GM12878 (cell line): ENCODE measurements around the gene P4HA3. TPM values are rescaled to one million over a fixed set of nuclear protein-coding genes. Genes with fewer than 3 reads are reported as not detected.

Experiments used
- ATAC-seq: fragments of 200-7000 bp; cut with Tn5 transposase; 3 replicates; pipeline ENCODE4 v1.9.1; 2020; ENCODE audit warnings: mild to moderate bottlenecking, moderate library complexity
- BruUV-seq: library from RNA; stranded (reverse); fragments of 400-500 nt; replicated peaks from 2 replicates; lab custom pipeline; 2021; lab: Mats Ljungman, UMichigan
- CTCF ChIA-PET: fragments of 300-600 bp; sonication (Branson Sonifier 250); formaldehyde crosslinking; extraction: SDS; loops from one replicate; lab custom pipeline; 2021; ENCODE audit warnings: inconsistent platforms; lab: Yijun Ruan, JAX
- POLR2A ChIA-PET: fragments of 350-600 bp; formaldehyde crosslinking; extraction: SDS; loops from one replicate; lab custom pipeline; 2021; ENCODE audit warnings: inconsistent platforms; lab: Charles Lee
- RAD21 ChIA-PET: fragments of 300-600 bp; sonication (Branson Sonifier 250); formaldehyde crosslinking; loops from one replicate; lab custom pipeline; 2023; ENCODE audit warnings: antibody characterized with exemption; ENCODE audit not compliant: unreplicated experiment; lab: Charles Lee
- SMC1A ChIA-PET: fragments of 300-600 bp; sonication (Branson Sonifier 250); formaldehyde crosslinking; loops from one replicate; lab custom pipeline; 2023; ENCODE audit not compliant: unreplicated experiment, uncharacterized antibody; lab: Charles Lee
- DNase-seq: peaks from one replicate; pipeline ENCODE4 v3.0.0-alpha.2; 2011; ENCODE audit warnings: low read depth, low spot score
- FAIRE-seq: peaks from 3 replicates; lab custom pipeline; 2011; peaks lifted over from hg19 to GRCh38; lab: Jason Lieb, UNC
- H2AFZ ChIP-seq: 2 replicates; pipeline ENCODE4 v1.6.0; 2011; ENCODE audit warnings: low read depth, low read length, control low read depth; ENCODE audit not compliant: control insufficient read depth
- H3K27ac ChIP-seq: 2 replicates; pipeline ENCODE4 v1.5.1; 2011; ENCODE audit warnings: control low read depth; ENCODE audit not compliant: control insufficient read depth, insufficient read depth
- H3K27me3 ChIP-seq, 2 experiments: replicated peaks in 1 of 2; 2 replicates each; pipeline versions ENCODE4 v1.6.0 to v1.6.1; 2011; ENCODE audit warnings: low read length in 1 of 2; ENCODE audit not compliant: control insufficient read depth in 2 of 2, insufficient read depth in 2 of 2
- H3K36me3 ChIP-seq, 2 experiments: 2 replicates each; pipeline ENCODE4 v1.5.1; 2011; ENCODE audit warnings: low read length in 1 of 2; ENCODE audit not compliant: control insufficient read depth in 2 of 2, insufficient read depth in 2 of 2
- H3K4me1 ChIP-seq: 2 replicates; pipeline ENCODE4 v1.6.1; 2011; ENCODE audit warnings: mild to moderate bottlenecking, low read length, moderate library complexity, mixed read lengths; ENCODE audit not compliant: control insufficient read depth, insufficient read depth
- H3K4me2 ChIP-seq: 2 replicates; pipeline ENCODE4 v1.6.0; 2011; ENCODE audit warnings: control low read depth; ENCODE audit not compliant: control insufficient read depth, insufficient read depth
- H3K4me3 ChIP-seq: fragments of 200-600 bp; sonication (generic); 2 replicates; pipeline ENCODE4 v1.5.1; 2016
- H3K79me2 ChIP-seq: 2 replicates; pipeline ENCODE4 v1.6.0; 2011; ENCODE audit warnings: low read length; ENCODE audit not compliant: control insufficient read depth, insufficient read depth
- H3K9ac ChIP-seq: 2 replicates; pipeline ENCODE4 v1.8.0; 2011; ENCODE audit warnings: low read length, control low read depth, mixed read lengths; ENCODE audit not compliant: control insufficient read depth, insufficient read depth
- H3K9me3 ChIP-seq: replicated peaks from 3 replicates; pipeline ENCODE4 v1.5.1; 2011; ENCODE audit warnings: mild to moderate bottlenecking, low read length; ENCODE audit not compliant: control insufficient read depth, insufficient read depth
- H4K20me1 ChIP-seq: 2 replicates; pipeline ENCODE4 v1.6.0; 2011; ENCODE audit not compliant: control insufficient read depth, insufficient read depth
- ATF7 ChIP-seq: fragments of 450-650 bp; IDR thresholded peaks from 2 replicates; pipeline ENCODE4 v1.6.1; 2016; ENCODE audit warnings: low read depth, mild to moderate bottlenecking
- BHLHE40 ChIP-seq, 2 experiments: fragments of 450-650 bp in 1 of 2; IDR thresholded peaks; 2 replicates each; pipeline ENCODE4 v1.6.1; 2011 to 2017; ENCODE audit warnings: low read depth in 2 of 2, borderline replicate concordance in 1 of 2, improper control_type of control experiment in 1 of 2, low read length in 1 of 2, mild to moderate bottlenecking in 1 of 2
- CREB1 ChIP-seq: IDR thresholded peaks from 2 replicates; pipeline ENCODE4 v1.6.1; 2012; ENCODE audit warnings: low read depth, mild to moderate bottlenecking, inconsistent platforms
- CREM ChIP-seq: IDR thresholded peaks from 2 replicates; pipeline ENCODE4 v1.6.1; 2014; ENCODE audit warnings: antibody characterized with exemption, low read depth
- JUNB ChIP-seq: IDR thresholded peaks from 2 replicates; pipeline ENCODE4 v1.6.1; 2016; ENCODE audit warnings: antibody characterized with exemption, mild to moderate bottlenecking
- NFXL1 ChIP-seq: fragments of 450-650 bp; IDR thresholded peaks from 2 replicates; pipeline ENCODE4 v1.6.1; 2017; ENCODE audit warnings: antibody characterized with exemption, mild to moderate bottlenecking, borderline replicate concordance
- PML ChIP-seq: IDR thresholded peaks from 2 replicates; pipeline ENCODE4 v1.6.1; 2012; ENCODE audit warnings: low read length, inconsistent platforms
- POLR2AphosphoS2 ChIP-seq: IDR thresholded peaks from 2 replicates; pipeline ENCODE4 v1.6.1; 2011; ENCODE audit warnings: low read depth, mild to moderate bottlenecking, low read length, improper control_type of control experiment, moderate library complexity
- POU2F2 ChIP-seq: IDR thresholded peaks from 3 replicates; pipeline ENCODE4 v1.6.1; 2011; ENCODE audit warnings: low read depth, mild to moderate bottlenecking, low read length, borderline replicate concordance
- RELB ChIP-seq: fragments of 450-650 bp; IDR thresholded peaks from 2 replicates; pipeline ENCODE4 v1.6.1; 2017; ENCODE audit warnings: low read depth, mild to moderate bottlenecking, moderate library complexity
- SIN3A ChIP-seq: IDR thresholded peaks from 2 replicates; pipeline ENCODE4 v1.6.1; 2012; ENCODE audit warnings: low read depth, low read length, improper control_type of control experiment
- SREBF2 ChIP-seq: IDR thresholded peaks from 2 replicates; pipeline ENCODE4 v1.6.1; 2012; ENCODE audit warnings: mild to moderate bottlenecking, low read length
- TARDBP ChIP-seq: IDR thresholded peaks from 2 replicates; pipeline ENCODE4 v1.6.1; 2016; ENCODE audit warnings: borderline replicate concordance
- TCF12 ChIP-seq: IDR thresholded peaks from 2 replicates; pipeline ENCODE4 v1.6.1; 2011; ENCODE audit warnings: low read depth, mild to moderate bottlenecking, low read length
- USF1 ChIP-seq: IDR thresholded peaks from 2 replicates; pipeline ENCODE4 v1.6.1; 2011; ENCODE audit warnings: borderline replicate concordance, low read depth, mild to moderate bottlenecking, moderate library complexity, mixed read lengths, low read length; ENCODE audit not compliant: insufficient read depth; ENCODE audit errors: extremely low read length
- USF2 ChIP-seq: IDR thresholded peaks from 2 replicates; pipeline ENCODE4 v1.6.1; 2011; ENCODE audit warnings: low read depth, low read length, improper control_type of control experiment, borderline replicate concordance
- ZNF687 ChIP-seq: fragments of 450-650 bp; IDR thresholded peaks from 2 replicates; pipeline ENCODE4 v1.6.1; 2017; ENCODE audit warnings: mild to moderate bottlenecking, moderate library complexity
- WGBS: methylation state at CpG from one replicate; pipeline ENCODE4 v1.1.6; 2016; ENCODE audit warnings: low lambda C conversion rate; ENCODE audit not compliant: insufficient replicate concordance, insufficient coverage; ENCODE audit errors: missing lambda C conversion rate; 5-methylcytosine and 5-hydroxymethylcytosine counted together
- in situ Hi-C: fragments of 300-500 bp; cut with MboI; formaldehyde crosslinking; loops from 9 replicates; pipeline ENCODE4 v1.14.3; 2018; ENCODE audit warnings: mixed read lengths
- intact Hi-C: fragments of 100-400 bp; cut with micrococcal nuclease; formaldehyde crosslinking; loops from one replicate; pipeline ENCODE4 v1.14.2; 2022; ENCODE audit not compliant: unreplicated experiment
- polyA plus RNA-seq, 11 experiments: library from polyadenylated mRNA; depleted of rRNA in 4 of 11; unstranded in 6 of 11; stranded (reverse) in 5 of 11; fragments of >200 nt; fragmentation: Nextera tagmentation in 4 of 11; fragmentation: Illumina TruSeq in 1 of 11; extraction: Ambion mirVana in 4 of 11; extraction: Trizol in 1 of 11; gene quantifications; 1 replicate in 1 of 11; 2 replicates in 10 of 11; pipeline versions ENCODE4 v1.2.1 to v1.2.3, GENCODE V29; 2011 to 2016; ENCODE audit warnings: inconsistent platforms in 2 of 11, missing spikeins in 2 of 11, low read depth in 1 of 11
- total RNA-seq, 4 experiments: library from RNA; depleted of rRNA in 3 of 4; stranded (reverse); fragments of >200 nt in 3 of 4; fragmentation: Illumina TruSeq in 1 of 4; extraction: Trizol in 1 of 4; gene quantifications; 2 replicates each; pipeline versions ENCODE4 v1.2.1 to v1.2.3, GENCODE V29; 2013 to 2021

Gene P4HA3
- total and polyA plus RNA-seq, 10 of the 15 experiments (the other 5 are each of a cell fraction or from before 2014, with no cell fraction given): 0.08 TPM; not detected in 9

GRCh38 chr11:74332291-74332690 is 20.9 kb upstream of the P4HA3 start:
- no peaks in the 10 kb centered on the region; a peak in 1 of 4 replicates for H3K27me3 ChIP-seq
- BruUV-seq: no TSS peak
- H3K4me1 ChIP-seq: no peaks in the 10 kb centered on the region
- H3K4me3 ChIP-seq: no peak overlapping the region
- RAD21 ChIA-PET: no interaction called here
- 82% methylated on average over 1 of the region's 1 CpG for WGBS
- in situ Hi-C loops: no loop called here
- DNase-seq (no peak), FAIRE-seq (no peak), ATAC-seq (no peak)
- no peaks in the 10 kb centered on the region for H3K36me3 ChIP-seq
- no peak overlapping the region for H3K9ac ChIP-seq
- no peak overlapping the region for H3K27ac ChIP-seq
- H3K9me3 ChIP-seq: no peaks in the 10 kb centered on the region
- CTCF ChIA-PET: interaction anchor here (0.6 kb wide), 1 partner anchor 28 kb away, joined by 3 read pairs; no protein-coding TSS in a partner anchor
- no peaks in the 10 kb centered on the region for H3K79me2 ChIP-seq
- no peak overlapping the region for H3K4me2 ChIP-seq
- no peaks in the 10 kb centered on the region for H4K20me1 ChIP-seq
- POLR2A ChIA-PET: no interaction called here
- no peak overlapping the region for H2AFZ ChIP-seq
- SMC1A ChIA-PET: no interaction called here
- intact Hi-C loops: no loop called here
- TF ChIP-seq TCF12: no peak
- no peak for TF ChIP-seq RELB
- no peak for TF ChIP-seq NFXL1
- no peak for TF ChIP-seq ZNF687
- no peak for TF ChIP-seq USF2
- TF ChIP-seq BHLHE40 (IDR thresholded peaks at IDR 0.05; ENCODE audit: borderline replicate concordance in 1 of 2, low read depth in 2 of 2, low read length in 1 of 2): no peak
- no peak for TF ChIP-seq JUNB
- TF ChIP-seq TARDBP: no peak
- no peak for TF ChIP-seq CREB1
- TF ChIP-seq CREM: no peak
- TF ChIP-seq ATF7: no peak
- TF ChIP-seq POLR2AphosphoS2: no peak
- TF ChIP-seq PML: no peak
- no peak for TF ChIP-seq POU2F2
- TF ChIP-seq SIN3A: no peak
- no peak for TF ChIP-seq SREBF2
- TF ChIP-seq USF1: no peak
